Measurements from ENCODE around the gene PIK3AP1. TPM values are rescaled to one million over a fixed set of nuclear protein-coding genes. Genes with fewer than 3 reads are reported as not detected.

Gene PIK3AP1
- total and polyA plus RNA-seq, 10 of the 15 experiments (the other 5 are each of a cell fraction or from before 2014, with no cell fraction given): 26.2 to 306 (median 119) TPM

- TF ChIP-seq HSF1 (IDR thresholded peaks at IDR 0.05; ENCODE audit: low read depth, low read length): no peak
- no peak for TF ChIP-seq ZBED1 (IDR thresholded peaks at IDR 0.05; ENCODE audit: borderline replicate concordance)
- peak; percentile 23; the same call in 1 of the 2 replicates for TF ChIP-seq FOXM1 (IDR thresholded peaks at IDR 0.05; ENCODE audit: low read depth, low read length)
- TF ChIP-seq ZNF217 (IDR thresholded peaks at IDR 0.05): no peak
- TF ChIP-seq FOXK2 (IDR thresholded peaks at IDR 0.05): no peak
- TF ChIP-seq PML (IDR thresholded peaks at IDR 0.05; ENCODE audit: low read length): peak; percentile 47; the same call in 1 of the 2 replicates
- TF ChIP-seq BCL3 (IDR thresholded peaks at IDR 0.05; ENCODE audit: borderline replicate concordance, insufficient read depth, low read depth, low read length, poor library complexity, severe bottlenecking): no peak
- no peak for TF ChIP-seq SIX5 (IDR thresholded peaks at IDR 0.05; ENCODE audit: low read depth, low read length, severe bottlenecking)
- TF ChIP-seq JUND (IDR thresholded peaks at IDR 0.05; ENCODE audit: low read depth, low read length): peak; percentile 55; the same call in 1 of the 2 replicates
- TF ChIP-seq ZNF687 (IDR thresholded peaks at IDR 0.05): no peak
- no peak for TF ChIP-seq YY1 (IDR thresholded peaks at IDR 0.05; ENCODE audit: low read depth, low read length)
- TF ChIP-seq IRF4 (IDR thresholded peaks at IDR 0.05; ENCODE audit: low read depth, low read length): peak; percentile 95
- no peak for TF ChIP-seq BRCA1 (IDR thresholded peaks at IDR 0.05; ENCODE audit: low read depth, low read length)
- TF ChIP-seq JUNB (IDR thresholded peaks at IDR 0.05): peak; percentile 98
- TF ChIP-seq IKZF2 (IDR thresholded peaks at IDR 0.05): no peak
- no peak for TF ChIP-seq ZBTB33 (IDR thresholded peaks at IDR 0.05)
- TF ChIP-seq ZSCAN29 (IDR thresholded peaks at IDR 0.05): no peak
- no peak for TF ChIP-seq STAT3 (IDR thresholded peaks at IDR 0.05; ENCODE audit: low read depth, low read length)
- no peak for TF ChIP-seq HDGF (IDR thresholded peaks at IDR 0.05)
- TF ChIP-seq TBL1XR1 (IDR thresholded peaks at IDR 0.05; ENCODE audit: low read depth, low read length): no peak
- no peak for TF ChIP-seq ZNF622 (IDR thresholded peaks at IDR 0.05)
- TF ChIP-seq KLF5 (IDR thresholded peaks at IDR 0.05; ENCODE audit: partially characterized antibody): no peak
- TF ChIP-seq MAX (IDR thresholded peaks at IDR 0.05; ENCODE audit: low read depth, low read length): no peak
These were observed 131.5 kb downstream of the PIK3AP1 start (continued) for GRCh38 chr10:96588616-96589419.

Data from GM12878 (cell line).